Sigmoid colon (tissue), 4 donors: ENCODE data around the gene LY6G6F.

ENCODE experiments used
- CTCF ChIP-seq, 4 experiments: fragments of 450-650 bp in 3 of 4; fragments of 200-600 bp in 1 of 4; IDR thresholded peaks; one replicate each; pipeline ENCODE4 v1.5.1; 2016 to 2019; ENCODE audit warnings: antibody characterized with exemption in 4 of 4, mild to moderate bottlenecking in 3 of 4, moderate library complexity in 2 of 4
- EP300 ChIP-seq, 4 donors: sonication (generic); formaldehyde crosslinking; IDR thresholded peaks; one replicate each; pipeline ENCODE4 v1.6.1; 2017; ENCODE audit warnings: antibody characterized with exemption in 4 of 4
- POLR2A ChIP-seq, 2 donors: fragments of 450-650 bp; IDR thresholded peaks; one replicate each; pipeline ENCODE4 v1.6.1; 2016; ENCODE audit warnings: antibody characterized with exemption in 2 of 2, mild to moderate bottlenecking in 2 of 2, moderate library complexity in 2 of 2

GRCh38 chr6:31718265-31718664 is 11.6 kb downstream of the LY6G6F start:
- TF ChIP-seq CTCF (IDR thresholded peaks at IDR 0.05): no peak
- no peak for TF ChIP-seq EP300 (IDR thresholded peaks at IDR 0.05)
- TF ChIP-seq POLR2A (IDR thresholded peaks at IDR 0.05): no peak
